Trophoblast cell (in vitro differentiated cells and primary cell): ENCODE results near the gene RBMX2.

Source experiments
- DNase-seq, 2 donors: peaks; one replicate each; pipeline ENCODE4 v3.0.0-alpha.2; 2016
- H2AFZ ChIP-seq: 2 replicates; pipeline ENCODE4 v1.6.1; 2013; ENCODE audit warnings: low read length, moderate library complexity, mild to moderate bottlenecking; ENCODE audit not compliant: insufficient read depth, poor library complexity
- H2AK5ac ChIP-seq: 2 replicates; pipeline ENCODE4 v1.6.1; 2013; ENCODE audit warnings: mild to moderate bottlenecking, low read length
- H2BK120ac ChIP-seq: 2 replicates; pipeline ENCODE4 v1.6.1; 2013; ENCODE audit warnings: low read length, mild to moderate bottlenecking, moderate library complexity; ENCODE audit not compliant: insufficient read depth, poor library complexity
- H2BK12ac ChIP-seq: 2 replicates; pipeline ENCODE4 v1.6.1; 2013; ENCODE audit warnings: mild to moderate bottlenecking, low read length, moderate library complexity
- H2BK5ac ChIP-seq: 2 replicates; pipeline ENCODE4 v1.6.1; 2013; ENCODE audit warnings: low read length, low read depth, moderate library complexity, mild to moderate bottlenecking; ENCODE audit not compliant: poor library complexity
- H3K14ac ChIP-seq: 2 replicates; pipeline ENCODE4 v1.6.1; 2013; ENCODE audit warnings: mild to moderate bottlenecking, low read length
- H3K18ac ChIP-seq: 2 replicates; pipeline ENCODE4 v1.6.1; 2013; ENCODE audit warnings: mild to moderate bottlenecking, low read length
- H3K23ac ChIP-seq: 2 replicates; pipeline ENCODE4 v1.6.1; 2013; ENCODE audit warnings: low read length
- H3K27ac ChIP-seq: 2 replicates; pipeline ENCODE4 v1.5.1; 2013; ENCODE audit warnings: low read depth, mild to moderate bottlenecking, inconsistent platforms, low read length, moderate library complexity
- H3K27me3 ChIP-seq: 2 replicates; pipeline ENCODE4 v1.6.1; 2013; ENCODE audit warnings: inconsistent platforms, mild to moderate bottlenecking, low read length, moderate library complexity; ENCODE audit not compliant: insufficient read depth
- H3K36me3 ChIP-seq, 2 experiments: 1 replicate in 1 of 2; 2 replicates in 1 of 2; pipeline ENCODE4 v1.6.1; 2013; ENCODE audit warnings: low read length in 2 of 2, mild to moderate bottlenecking in 2 of 2, moderate library complexity in 1 of 2; ENCODE audit not compliant: insufficient read depth in 2 of 2, control insufficient read depth in 1 of 2
- H3K4ac ChIP-seq: 2 replicates; pipeline ENCODE4 v1.6.1; 2013; ENCODE audit warnings: low read depth, mild to moderate bottlenecking, low read length, moderate library complexity
- H3K4me1 ChIP-seq, 2 experiments: 1 replicate in 1 of 2; 2 replicates in 1 of 2; pipeline ENCODE4 v1.6.1; 2013; ENCODE audit warnings: low read length in 2 of 2, mild to moderate bottlenecking in 2 of 2, moderate library complexity in 1 of 2; ENCODE audit not compliant: insufficient read depth in 2 of 2, control insufficient read depth in 1 of 2
- H3K4me2 ChIP-seq: 2 replicates; pipeline ENCODE4 v1.6.1; 2013; ENCODE audit warnings: inconsistent platforms, mild to moderate bottlenecking, low read length, moderate library complexity
- H3K4me3 ChIP-seq: 2 replicates; pipeline ENCODE4 v1.5.1; 2013; ENCODE audit warnings: mild to moderate bottlenecking, low read depth, low read length, inconsistent platforms
- H3K79me1 ChIP-seq: one replicate; pipeline ENCODE4 v1.6.1; 2013; ENCODE audit warnings: low read length
- H3K79me2 ChIP-seq: 2 replicates; pipeline ENCODE4 v1.6.1; 2013; ENCODE audit warnings: low read length, mild to moderate bottlenecking; ENCODE audit not compliant: control insufficient read depth, insufficient read depth, poor library complexity
- H3K9ac ChIP-seq: 2 replicates; pipeline ENCODE4 v1.6.1; 2013; ENCODE audit warnings: mild to moderate bottlenecking, low read length
- H3K9me3 ChIP-seq: 2 replicates; pipeline ENCODE4 v1.6.1; 2013; ENCODE audit warnings: low read depth, mild to moderate bottlenecking, control low read depth, inconsistent platforms, low read length; ENCODE audit not compliant: insufficient read depth
- H4K12ac ChIP-seq: 2 replicates; pipeline ENCODE4 v1.6.1; 2013; ENCODE audit warnings: low read depth, mild to moderate bottlenecking, low read length, moderate library complexity
- H4K8ac ChIP-seq: 2 replicates; pipeline ENCODE4 v1.6.1; 2013; ENCODE audit warnings: low read depth, mild to moderate bottlenecking, low read length, moderate library complexity
- H4K91ac ChIP-seq: one replicate; pipeline ENCODE4 v1.6.1; 2013; ENCODE audit warnings: low read depth, mild to moderate bottlenecking, low read length, moderate library complexity
- WGBS: extraction: QIAGEN DNeasy Blood & Tissue Kit; methylation state at CpG from one replicate; pipeline ENCODE4 v1.1.7; 2013; ENCODE audit warnings: missing lambda C conversion rate; ENCODE audit not compliant: insufficient read length, insufficient coverage; ENCODE audit errors: extremely low coverage; 5-methylcytosine and 5-hydroxymethylcytosine counted together

Gene RBMX2

DNA sequence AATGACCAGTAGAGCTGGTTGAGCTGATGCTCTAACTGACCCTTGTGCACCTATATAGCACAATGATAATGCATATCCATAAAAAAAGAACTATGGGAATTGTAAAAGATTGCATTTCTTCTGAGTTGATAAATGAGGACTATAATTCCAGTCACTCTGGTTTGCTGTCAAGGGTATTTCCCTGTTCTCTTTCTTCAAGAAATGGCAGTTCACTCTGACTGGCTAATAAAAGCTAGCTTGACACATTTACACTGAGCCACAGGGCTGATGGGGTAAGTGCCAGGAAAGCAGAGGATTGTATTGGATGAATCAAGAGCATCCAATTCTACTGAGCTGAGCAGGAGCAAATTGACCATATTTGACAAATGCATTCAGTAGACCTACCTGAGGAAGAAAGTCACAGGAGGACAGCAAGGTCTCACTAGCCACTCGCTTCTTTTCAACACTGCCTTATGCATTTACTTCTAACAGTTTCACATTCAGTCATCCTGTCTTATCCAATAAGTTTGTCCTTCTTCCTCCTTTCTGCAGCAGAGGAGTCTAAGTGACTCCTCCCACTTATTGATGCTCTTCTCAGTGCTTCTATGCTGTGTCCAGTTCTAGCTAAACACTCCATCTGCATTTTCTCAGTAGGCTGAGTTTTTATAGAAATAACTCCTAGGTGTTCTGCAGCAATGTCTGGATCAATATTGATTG, 43.0 kb downstream of the RBMX2 start:
- no peak overlapping the region for H2BK5ac ChIP-seq
- no peak overlapping the region for H2AK5ac ChIP-seq
- H2BK12ac ChIP-seq: no peak overlapping the region
- no peak overlapping the region for H2BK120ac ChIP-seq
- H3K4me2 ChIP-seq: no peak overlapping the region
- H3K23ac ChIP-seq: no peak overlapping the region
- no peak overlapping the region for H4K8ac ChIP-seq
- no peak overlapping the region for H4K12ac ChIP-seq
- H4K91ac ChIP-seq: no peak overlapping the region
- H3K9me3 ChIP-seq: no peaks in the 10 kb centered on the region
- H2AFZ ChIP-seq: no peak overlapping the region
- H3K4me3 ChIP-seq: no peak overlapping the region
- no peaks in the 10 kb centered on the region for H3K4me1 ChIP-seq
- H3K27me3 ChIP-seq: no peaks in the 10 kb centered on the region
- no peak overlapping the region for H3K14ac ChIP-seq
- H3K18ac ChIP-seq: no peak overlapping the region
- no peak overlapping the region for H3K9ac ChIP-seq
- no peak overlapping the region for H3K4ac ChIP-seq
- DNase-seq: no peak
- WGBS: no CpG with 5 or more reads among the region's 1 CpG
- no peaks in the 10 kb centered on the region for H3K79me1 ChIP-seq
- no peak overlapping the region for H3K27ac ChIP-seq
- H3K36me3 ChIP-seq: no peaks in the 10 kb centered on the region
- H3K79me2 ChIP-seq: no peaks in the 10 kb centered on the region

DNA sequence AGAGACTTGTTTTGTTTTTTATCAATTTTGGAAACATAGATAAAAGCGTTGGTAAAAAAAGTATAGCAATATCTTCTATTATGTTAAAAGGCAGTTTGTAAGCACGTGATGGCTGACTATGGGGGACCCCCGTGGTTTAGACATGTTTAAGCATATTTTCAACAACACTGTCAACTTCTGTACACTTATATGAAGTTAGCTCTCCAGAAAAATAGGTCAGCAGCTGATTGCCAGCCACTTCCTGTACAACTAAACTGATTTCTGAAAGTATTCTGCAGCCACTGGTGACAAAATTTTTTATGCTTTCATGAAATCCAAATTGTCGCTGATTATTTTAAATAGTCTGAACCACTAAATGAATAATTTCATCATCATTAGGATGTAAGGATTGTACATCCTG, 45.2 kb downstream of the RBMX2 start:
- Histone ChIP-seq H3K23ac (no peak overlapping the region), H4K12ac (no peak overlapping the region), H3K27ac (no peak overlapping the region), H3K18ac (no peak overlapping the region), H3K36me3 (no peaks in the 10 kb centered on the region), H2BK120ac (no peak overlapping the region), H3K9ac (no peak overlapping the region), H3K4ac (no peak overlapping the region), H2BK5ac (no peak overlapping the region), H3K14ac (no peak overlapping the region), H2AK5ac (no peak overlapping the region), H3K4me2 (no peak overlapping the region), H3K79me2 (no peaks in the 10 kb centered on the region), H3K4me1 (no peaks in the 10 kb centered on the region), H3K27me3 (no peaks in the 10 kb centered on the region), H2BK12ac (no peak overlapping the region), H3K4me3 (no peak overlapping the region), H3K9me3 (no peaks in the 10 kb centered on the region), H4K91ac (no peak overlapping the region), H4K8ac (no peak overlapping the region), H2AFZ (no peak overlapping the region), H3K79me1 (no peaks in the 10 kb centered on the region)
- no peak for DNase-seq
- WGBS: no CpG with 5 or more reads among the region's 4 CpGs
